ENCODE measurements around the gene NOP10. TPM values are rescaled to one million over a fixed set of nuclear protein-coding genes. Genes with fewer than 3 reads are reported as not detected.
A peak's percentile ranks its signal among the peaks of the same experiment; 100 is the strongest.
"Not testable (repeated sequence)": the region's sequence is repeated elsewhere in the genome, so short reads cannot be mapped to it uniquely, and the experiment has no call there.

NOP10 gene
- total RNA-seq, 1 experiment from 2014 or later = 248 TPM

DNA sequence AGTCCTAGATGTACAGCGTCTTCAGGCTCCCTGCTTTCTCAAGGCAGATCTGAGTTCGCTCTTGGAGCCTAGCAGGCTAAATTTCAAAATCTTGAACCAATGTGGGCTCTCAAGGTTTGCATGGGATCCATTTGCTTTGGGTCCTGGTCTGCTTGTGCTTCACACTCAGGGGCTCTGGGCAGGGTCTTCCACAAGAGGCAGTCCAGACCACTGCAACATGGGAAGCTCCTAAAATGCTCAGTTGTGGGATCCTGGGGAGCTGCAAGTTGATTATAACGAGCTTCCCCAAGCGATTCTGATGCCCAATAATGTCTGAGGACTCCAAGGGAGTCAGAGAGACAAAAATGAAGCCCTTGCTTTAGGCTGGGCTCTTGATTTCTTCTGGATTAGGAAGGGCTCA is 6.8 kb upstream of the NOP10 start:
- Histone ChIP-seq H3K27ac (no peak overlapping the region), H3K4me3 (no peak overlapping the region), H3K27me3 (replicated peaks) (no peaks in the 10 kb centered on the region), H3K9me3 (replicated peaks) (no peaks in the 10 kb centered on the region), H3K4me1 (replicated peaks) (no peaks in the 10 kb centered on the region), H3K36me3 (no peaks in the 10 kb centered on the region)
- DNase-seq (ENCODE audit: low read depth in 1 of 2, low spot score in 2 of 2) = no peak

- H3K4me1 ChIP-seq (replicated peaks) = no peaks in the 10 kb centered on the region
- H3K36me3 ChIP-seq = no peaks in the 10 kb centered on the region
- DNase-seq (ENCODE audit: low read depth in 1 of 2, low spot score in 2 of 2) = no peak
- H3K9me3 ChIP-seq (replicated peaks) = no peaks in the 10 kb centered on the region
- no peaks in the 10 kb centered on the region for H3K27me3 ChIP-seq (replicated peaks)
- H3K27ac ChIP-seq = no peak overlapping the region
- H3K4me3 ChIP-seq = no peak overlapping the region
Measured at GRCh38 chr15:34348735-34349300, 5.9 kb upstream of the NOP10 start.

DNA sequence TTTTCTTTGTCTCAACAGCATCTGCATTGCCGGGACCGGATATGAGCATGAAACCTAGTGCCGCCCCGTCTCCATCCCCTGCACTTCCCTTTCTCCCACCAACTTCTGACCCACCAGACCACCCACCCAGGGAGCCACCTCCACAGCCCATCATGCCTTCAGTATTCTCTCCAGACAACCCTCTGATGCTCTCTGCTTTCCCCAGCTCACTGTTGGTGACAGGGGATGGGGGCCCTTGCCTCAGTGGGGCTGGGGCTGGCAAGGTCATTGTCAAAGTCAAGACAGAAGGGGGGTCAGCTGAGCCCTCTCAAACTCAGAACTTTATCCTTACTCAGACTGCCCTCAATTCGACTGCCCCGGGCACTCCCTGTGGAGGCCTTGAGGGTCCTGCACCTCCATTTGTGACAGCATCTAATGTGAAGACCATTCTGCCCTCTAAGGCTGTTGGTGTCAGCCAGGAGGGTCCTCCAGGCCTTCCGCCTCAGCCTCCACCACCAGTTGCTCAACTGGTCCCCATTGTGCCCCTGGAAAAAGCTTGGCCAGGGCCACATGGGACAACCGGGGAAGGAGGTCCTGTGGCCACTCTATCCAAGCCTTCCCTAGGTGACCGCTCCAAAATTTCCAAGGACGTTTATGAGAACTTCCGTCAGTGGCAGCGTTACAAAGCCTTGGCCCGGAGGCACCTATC is 5.2 kb upstream of the NOP10 start:
- Histone ChIP-seq H3K4me1 (replicated peaks) (no peaks in the 10 kb centered on the region), H3K27ac (no peak overlapping the region), H3K9me3 (replicated peaks) (no peaks in the 10 kb centered on the region), H3K36me3 (no peaks in the 10 kb centered on the region), H3K4me3 (no peak overlapping the region), H3K27me3 (replicated peaks) (no peaks in the 10 kb centered on the region)
- DNase-seq (ENCODE audit: low read depth in 1 of 2, low spot score in 2 of 2) = peak in 1 of 2 experiments; percentile 31

DNA sequence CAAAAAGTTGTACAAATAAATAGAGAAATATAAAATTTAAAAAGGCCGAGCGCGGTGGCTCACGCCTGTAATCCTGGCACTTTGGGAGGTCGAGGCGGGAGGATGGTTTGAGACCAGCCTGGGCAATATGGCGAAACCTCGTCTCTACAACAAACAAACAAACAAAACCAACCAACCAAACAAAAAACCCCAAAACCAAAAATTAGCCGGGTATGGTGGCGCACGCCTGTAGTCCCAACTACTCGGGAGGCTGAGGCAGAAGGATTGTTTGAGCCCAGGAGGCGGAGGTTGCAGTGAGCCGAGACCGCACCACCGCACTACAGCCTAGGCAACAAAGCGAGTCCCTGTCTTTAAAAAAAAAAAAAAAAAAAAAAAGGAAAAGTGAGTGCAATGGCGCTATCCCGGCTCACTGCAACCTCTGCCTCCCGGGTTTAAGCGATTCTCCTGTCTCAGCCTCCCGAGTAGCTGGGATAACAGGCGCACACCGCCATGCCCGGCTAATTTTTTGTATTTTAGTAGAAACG is 661 bp downstream of the NOP10 start:
- Histone ChIP-seq H3K36me3 (peaks cover 27% of the 10 kb centered on the region), H3K4me3 (peak overlapping the region; percentile 55), H3K27ac (peak overlapping the region; percentile 47)
- H3K27me3 ChIP-seq (replicated peaks); DNase-seq (ENCODE audit: low read depth in 1 of 2, low spot score in 2 of 2); H3K4me1 ChIP-seq (replicated peaks); H3K9me3 ChIP-seq (replicated peaks): not testable (repeated sequence)

- Histone ChIP-seq H3K27ac (no peak overlapping the region), H3K9me3 (replicated peaks) (no peaks in the 10 kb centered on the region), H3K27me3 (replicated peaks) (no peaks in the 10 kb centered on the region), H3K36me3 (peaks cover 27% of the 10 kb centered on the region), H3K4me1 (replicated peaks) (no peaks in the 10 kb centered on the region; the same call in none of the 2 replicates), H3K4me3 (peak overlapping the region; percentile 55)
- no peak for DNase-seq (ENCODE audit: low read depth in 1 of 2, low spot score in 2 of 2)
Measured at GRCh38 chr15:34341381-34342212, 1.3 kb downstream of the NOP10 start.

- H3K4me1 ChIP-seq (replicated peaks) = no peaks in the 10 kb centered on the region; the same call in none of the 2 replicates
- H3K36me3 ChIP-seq = peaks cover 27% of the 10 kb centered on the region
- no peak overlapping the region for H3K4me3 ChIP-seq
- DNase-seq (ENCODE audit: low read depth in 1 of 2, low spot score in 2 of 2) = no peak
- no peaks in the 10 kb centered on the region for H3K27me3 ChIP-seq (replicated peaks)
- no peak overlapping the region for H3K27ac ChIP-seq
- no peaks in the 10 kb centered on the region for H3K9me3 ChIP-seq (replicated peaks)
Measured at GRCh38 chr15:34339946-34340345, 3.0 kb downstream of the NOP10 start.

GRCh38 chr15:34338347-34338746 is 4.6 kb downstream of the NOP10 start:
- Histone ChIP-seq H3K4me3 (0 out of 2 replicates have a peak overlapping the region, but pooled peaks have one; percentile 94), H3K27ac (no peak overlapping the region), H3K27me3 (replicated peaks) (no peaks in the 10 kb centered on the region), H3K36me3 (peaks cover 27% of the 10 kb centered on the region), H3K9me3 (replicated peaks) (no peaks in the 10 kb centered on the region), H3K4me1 (replicated peaks) (no peaks in the 10 kb centered on the region; the same call in none of the 2 replicates)
- DNase-seq (ENCODE audit: low read depth in 1 of 2, low spot score in 2 of 2) = no peak

DNA sequence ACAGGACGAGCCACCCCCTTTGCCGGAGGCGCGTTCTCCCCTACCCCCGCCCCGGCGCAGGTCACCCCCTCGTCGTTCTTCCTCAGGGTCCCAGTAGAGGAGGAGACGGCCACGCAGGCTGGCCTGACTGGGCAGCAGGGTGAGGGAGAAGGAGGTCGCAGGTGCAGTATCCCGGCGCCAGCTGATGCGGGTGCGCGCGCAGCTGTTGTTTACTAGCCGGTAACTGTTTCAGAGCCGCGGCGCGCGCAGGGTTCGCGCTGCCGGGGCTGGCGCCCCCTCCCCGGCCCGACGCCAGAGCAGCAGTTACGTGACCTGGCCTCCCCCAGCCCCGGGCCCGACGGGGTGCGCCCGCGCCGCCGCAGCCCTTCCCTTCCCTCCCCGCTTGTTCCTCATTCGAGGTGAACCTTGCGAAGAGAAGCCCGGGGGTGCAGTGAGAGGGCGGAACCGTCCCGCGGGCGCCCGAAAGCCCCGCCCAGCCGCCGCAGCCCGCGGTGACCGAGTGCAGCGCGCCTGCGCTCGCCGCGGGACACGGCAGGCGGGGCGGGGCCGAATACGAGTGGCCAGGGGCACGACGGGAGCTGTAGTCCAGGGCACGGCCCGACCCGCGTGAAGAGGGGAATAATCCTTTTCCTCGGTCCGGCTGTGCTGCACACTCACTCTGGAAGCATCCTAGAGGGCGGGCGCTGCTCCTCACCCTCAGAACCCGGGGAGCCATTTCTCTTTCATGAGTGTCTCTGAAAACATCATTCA is 5.2 kb downstream of the NOP10 start, which contains the start of gene SLC12A6:
SLC12A6 (minus strand) TSS at position 225 of the 750 bp plus-strand sequence. CDS start 1,101 bp downstream, outside the sequence.
- Histone ChIP-seq H3K27me3 (replicated peaks) (no peaks in the 10 kb centered on the region), H3K4me1 (replicated peaks) (no peaks in the 10 kb centered on the region; the same call in none of the 2 replicates), H3K27ac (peak within 1 kb of the TSS; percentile 45; the same call in 1 of the 2 replicates), H3K36me3 (peaks cover 27% of the 10 kb centered on the region), H3K9me3 (replicated peaks) (no peaks in the 10 kb centered on the region), H3K4me3 (peak within 1 kb of the TSS; percentile 94)
- peak; percentile 88 to 93 for DNase-seq (ENCODE audit: low read depth in 1 of 2, low spot score in 2 of 2)

DNA sequence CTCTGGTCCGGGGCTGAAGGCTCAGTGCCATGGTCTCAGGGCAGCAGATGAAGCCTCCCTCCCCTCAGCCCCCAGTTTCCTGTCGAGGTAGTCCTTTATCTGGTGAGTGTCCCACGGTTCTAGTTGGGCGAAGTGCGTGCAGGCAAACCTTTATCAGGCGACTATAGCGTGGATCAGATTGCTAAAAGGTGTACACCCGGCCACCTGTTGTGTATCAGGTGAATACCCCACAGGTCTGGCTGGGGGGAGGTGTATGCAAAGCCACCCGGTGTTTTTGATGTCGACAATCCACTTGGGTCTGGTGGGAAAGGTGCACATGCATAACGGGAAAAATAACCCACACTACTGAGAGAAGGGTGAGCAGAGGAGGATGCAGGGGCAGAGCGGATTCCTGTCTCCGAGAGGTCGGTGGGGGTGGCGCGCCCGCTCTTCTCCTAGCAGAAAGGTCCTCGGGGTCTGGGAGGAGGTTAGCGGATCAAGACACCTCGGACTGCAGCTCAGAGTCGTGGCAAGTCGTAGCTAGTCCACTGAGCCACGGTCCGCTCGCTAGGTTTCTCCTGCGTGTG is 5.9 kb downstream of the NOP10 start:
- DNase-seq (ENCODE audit: low read depth in 1 of 2, low spot score in 2 of 2) = no peak
- H3K36me3 ChIP-seq = peaks cover 26% of the 10 kb centered on the region
- H3K27ac ChIP-seq = no peak overlapping the region
- H3K4me1 ChIP-seq (replicated peaks) = no peaks in the 10 kb centered on the region; the same call in none of the 2 replicates
- H3K27me3 ChIP-seq (replicated peaks) = no peaks in the 10 kb centered on the region
- no peaks in the 10 kb centered on the region for H3K9me3 ChIP-seq (replicated peaks)
- peak overlapping the region; percentile 94 for H3K4me3 ChIP-seq

DNA sequence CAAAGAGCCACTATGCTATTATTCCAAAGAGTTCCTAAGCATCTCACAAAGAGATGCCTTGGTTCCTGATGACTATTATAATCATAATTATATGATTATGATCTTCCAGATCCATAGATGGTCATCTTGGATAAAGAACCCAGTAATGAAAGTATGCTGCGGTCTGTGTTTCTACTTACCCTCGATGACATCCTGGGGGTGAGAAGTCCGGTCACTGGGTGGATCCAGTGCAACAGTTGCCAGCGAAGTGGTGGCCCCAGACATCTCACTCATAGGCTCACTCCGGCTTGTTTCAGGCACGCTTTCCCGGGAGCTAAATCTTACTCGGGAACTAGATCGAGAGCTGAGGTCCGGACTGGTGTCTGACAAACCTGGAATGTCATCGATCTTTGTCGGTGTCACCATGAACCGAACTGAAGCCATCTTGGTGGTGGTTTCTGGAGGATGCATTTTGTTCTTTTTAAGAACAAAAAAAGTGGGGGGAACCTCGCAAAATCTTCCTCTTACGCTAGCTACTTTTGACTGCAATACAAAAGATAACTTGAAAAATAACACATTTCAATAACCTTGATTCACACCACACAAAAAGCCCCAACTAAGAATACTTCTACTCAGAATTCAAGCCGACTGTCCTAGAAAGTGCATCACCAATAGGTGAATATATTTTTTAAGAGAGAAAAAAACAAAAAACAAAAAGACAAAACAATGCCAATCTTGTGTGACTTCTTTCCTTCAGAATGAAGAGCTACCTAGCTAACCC is 6.5 kb downstream of the NOP10 start:
- no peak overlapping the region for H3K4me3 ChIP-seq

DNA sequence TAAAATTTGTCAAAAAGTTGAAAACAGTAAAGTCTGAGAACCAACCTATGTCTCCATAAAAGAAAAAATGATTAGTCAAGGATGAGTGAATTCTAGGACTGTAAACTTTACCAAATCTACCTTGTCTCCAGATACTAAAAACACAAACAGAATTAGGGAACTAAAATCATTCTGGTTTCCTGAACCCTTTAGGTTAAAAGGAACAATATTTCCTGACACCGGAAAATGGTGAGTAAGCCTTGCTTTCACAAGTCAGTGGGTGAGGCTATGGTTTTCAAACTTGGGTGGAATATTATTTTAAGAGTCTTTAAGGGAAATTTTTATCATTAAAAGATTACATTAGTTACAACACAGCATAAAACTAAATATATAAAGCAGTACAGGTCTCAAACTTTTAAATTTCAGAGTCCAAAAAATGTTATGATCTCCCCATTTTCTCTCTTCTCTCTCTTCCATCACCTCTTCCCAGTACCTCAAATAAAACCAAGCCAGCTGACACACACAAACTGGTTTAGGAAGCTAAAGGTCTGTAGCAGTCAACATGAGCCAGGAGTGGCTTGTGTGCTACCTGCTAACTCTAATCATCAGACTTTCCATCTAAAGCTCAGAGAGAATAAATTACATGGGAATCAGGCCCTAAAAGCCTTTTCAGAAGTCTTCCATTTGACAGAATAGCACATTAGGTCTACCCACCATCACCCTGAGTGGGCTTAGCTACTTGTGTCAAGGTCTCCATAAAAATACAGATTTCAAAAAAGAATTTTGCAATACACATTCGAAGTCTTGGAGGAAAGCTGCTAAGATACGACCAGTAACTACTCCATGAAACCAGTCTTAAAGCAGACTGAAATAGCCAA is 7.5 kb downstream of the NOP10 start:
- Histone ChIP-seq H3K36me3 (peaks cover 11% of the 10 kb centered on the region), H3K4me3 (no peak overlapping the region), H3K27ac (no peak overlapping the region), H3K27me3 (replicated peaks) (no peaks in the 10 kb centered on the region), H3K4me1 (replicated peaks) (no peaks in the 10 kb centered on the region; the same call in none of the 2 replicates), H3K9me3 (replicated peaks) (no peaks in the 10 kb centered on the region)
- DNase-seq (ENCODE audit: low read depth in 1 of 2, low spot score in 2 of 2) = no peak

More for the DNA sequence above, 6.5 kb downstream of the NOP10 start:
- no peaks in the 10 kb centered on the region; the same call in none of the 2 replicates for H3K4me1 ChIP-seq (replicated peaks)
- no peak overlapping the region for H3K27ac ChIP-seq
- H3K27me3 ChIP-seq (replicated peaks) = no peaks in the 10 kb centered on the region
- H3K36me3 ChIP-seq = peaks cover 19% of the 10 kb centered on the region
- DNase-seq (ENCODE audit: low read depth in 1 of 2, low spot score in 2 of 2) = no peak
- H3K9me3 ChIP-seq (replicated peaks) = no peaks in the 10 kb centered on the region
